Lower lobe of right lung (tissue), 2 donors: Measurements from ENCODE around the gene SP1. TPM values are rescaled to one million over a fixed set of nuclear protein-coding genes. Genes with fewer than 3 reads are reported as not detected.
"Not testable (repeated sequence)": the region's sequence is repeated elsewhere in the genome, so short reads cannot be mapped to it uniquely, and the experiment has no call there.

Experiments used
- ATAC-seq, 2 donors: fragments of 200-7000 bp; cut with Tn5 transposase; one replicate each; pipeline ENCODE4 v1.9.1; 2020 to 2022; ENCODE audit warnings: mild to moderate bottlenecking in 2 of 2, moderate library complexity in 2 of 2
- DNase-seq: peaks from one replicate; pipeline ENCODE4 v3.0.0-alpha.2; 2020
- H3K27ac ChIP-seq: fragments of 200-600 bp; one replicate; pipeline ENCODE4 v1.8.0; 2022
- H3K27me3 ChIP-seq: fragments of 200-600 bp; one replicate; pipeline ENCODE4 v1.8.0; 2022; ENCODE audit warnings: low read depth
- H3K36me3 ChIP-seq: fragments of 200-600 bp; one replicate; pipeline ENCODE4 v1.8.0; 2022; ENCODE audit warnings: mild to moderate bottlenecking
- H3K4me1 ChIP-seq: fragments of 200-600 bp; one replicate; pipeline ENCODE4 v1.8.0; 2022
- H3K4me3 ChIP-seq: fragments of 200-600 bp; one replicate; pipeline ENCODE4 v1.8.0; 2022; ENCODE audit warnings: mild to moderate bottlenecking
- H3K9me3 ChIP-seq: fragments of 200-600 bp; one replicate; pipeline ENCODE4 v1.8.0; 2022
- CTCF ChIP-seq: fragments of 200-600 bp; IDR thresholded peaks from one replicate; pipeline ENCODE4 v1.8.0; 2022; ENCODE audit warnings: antibody characterized with exemption, mild to moderate bottlenecking
- intact Hi-C: fragments of 100-400 bp; cut with DNase I; formaldehyde crosslinking; loops from one replicate; pipeline ENCODE4 v1.11.0; 2022
- total RNA-seq: library from RNA; stranded (reverse); fragmentation: NEBNext Ultra II Directional; extraction: Animal tissue kit (Norgen Biotek cat#: 25700); gene quantifications from one replicate; pipeline ENCODE4 v1.2.1, GENCODE V29; 2021
- donor health status: DM: no; HTN: yes; CAD: no; lungs with severe emphysema.

SP1 gene
- total RNA-seq, 1 donor from 2014 or later = 91.1 TPM

- H3K4me3 ChIP-seq = no peak overlapping the region
- H3K27ac ChIP-seq = no peak overlapping the region
- peaks cover 26% of the 10 kb centered on the region for H3K4me1 ChIP-seq
- no peaks in the 10 kb centered on the region for H3K36me3 ChIP-seq
- DNase-seq (no peak), ATAC-seq (no peak)
- H3K27me3 ChIP-seq = no peaks in the 10 kb centered on the region
- no peak for TF ChIP-seq CTCF
- H3K9me3 ChIP-seq = no peaks in the 10 kb centered on the region
- intact Hi-C loops = loop anchor here (5.0 kb wide), 1 partner anchor 67 kb away; no protein-coding TSS in a partner anchor
Observed at GRCh38 chr12:53419756-53420155, 39.8 kb downstream of the SP1 start.

GRCh38 chr12:53422247-53422646 is 42.3 kb downstream of the SP1 start:
- H3K27me3 ChIP-seq, H3K27ac ChIP-seq, ATAC-seq, DNase-seq, H3K4me3 ChIP-seq, H3K9me3 ChIP-seq, H3K36me3 ChIP-seq: not testable (repeated sequence)
- H3K4me1 ChIP-seq = peaks cover 14% of the 10 kb centered on the region
- intact Hi-C loops = loop anchor here (5.0 kb wide), 1 partner anchor 70 kb away; no protein-coding TSS in a partner anchor

- H3K27me3 ChIP-seq = no peaks in the 10 kb centered on the region
- no peak for ATAC-seq
- H3K4me3 ChIP-seq = no peak within 1 kb of the TSS
- H3K27ac ChIP-seq = no peak within 1 kb of the TSS
- DNase-seq = no peak
- peaks cover 7% of the 10 kb centered on the region for H3K4me1 ChIP-seq
- no peaks in the 10 kb centered on the region for H3K9me3 ChIP-seq
- intact Hi-C loops = loop anchor here (5.0 kb wide), 1 partner anchor 71 kb away; no protein-coding TSS in a partner anchor
- no peak for TF ChIP-seq CTCF
- H3K36me3 ChIP-seq = no peaks in the 10 kb centered on the region
Observed at GRCh38 chr12:53423597-53423996, 43.6 kb downstream of the SP1 start, which contains the start of gene AMHR2. Gene AMHR2, plus strand, starts transcription at chr12:53423855. Its CDS starts 80 bp downstream, at chr12:53423935.

GRCh38 chr12:53424626-53425514 is 44.9 kb downstream of the SP1 start:
- Histone ChIP-seq H3K9me3 (no peaks in the 10 kb centered on the region), H3K36me3 (no peaks in the 10 kb centered on the region), H3K27ac (no peak overlapping the region), H3K4me1 (peaks cover 7% of the 10 kb centered on the region), H3K27me3 (no peaks in the 10 kb centered on the region), H3K4me3 (no peak overlapping the region)
- DNase-seq (no peak), ATAC-seq (no peak)
- intact Hi-C loops = loop anchor here (5.0 kb wide), 1 partner anchor 73 kb away; no protein-coding TSS in a partner anchor
- no peak for TF ChIP-seq CTCF

- ATAC-seq = no peak
- TF ChIP-seq CTCF = no peak
- Histone ChIP-seq H3K27me3 (no peaks in the 10 kb centered on the region), H3K27ac (no peak overlapping the region), H3K4me1 (peaks cover 7% of the 10 kb centered on the region), H3K9me3 (no peaks in the 10 kb centered on the region), H3K36me3 (no peaks in the 10 kb centered on the region), H3K4me3 (no peak overlapping the region)
- intact Hi-C loops = no loop called here
- DNase-seq = no peak
Observed at GRCh38 chr12:53425515-53426150, 45.7 kb downstream of the SP1 start.
